Mononuclear cell (primary cell): ENCODE data around the gene TIAM2. TPM values are rescaled to one million over a fixed set of nuclear protein-coding genes. Genes with fewer than 3 reads are reported as not detected.
"Not testable (repeated sequence)": the region's sequence is repeated elsewhere in the genome, so short reads cannot be mapped to it uniquely, and the experiment has no call there.

Experiments used
- H3K27me3 ChIP-seq: 2 replicates; pipeline ENCODE4 v1.6.0; 2011; ENCODE audit warnings: low read length, control low read depth; ENCODE audit not compliant: insufficient read depth
- H3K4me1 ChIP-seq: 2 replicates; pipeline ENCODE4 v1.5.1; 2011; ENCODE audit warnings: mild to moderate bottlenecking, low read length, control low read depth; ENCODE audit not compliant: insufficient read depth
- H3K4me3 ChIP-seq: 2 replicates; pipeline ENCODE4 v1.5.1; 2011; ENCODE audit warnings: mild to moderate bottlenecking, low read length, moderate library complexity
- H3K9me3 ChIP-seq: 2 replicates; pipeline ENCODE4 v1.5.1; 2011; ENCODE audit warnings: low read depth, mild to moderate bottlenecking, control low read depth, low read length
- total RNA-seq: library from RNA; depleted of rRNA; stranded (reverse); fragments of >200 nt; gene quantifications from one replicate; pipeline ENCODE4 v1.2.3, GENCODE V29; 2012

TIAM2 gene
- total RNA-seq, 1 donor: 2.8 TPM

GRCh38 chr6:155264693-155265320, 269.7 kb downstream of the TIAM2 start:
- Histone ChIP-seq H3K4me3 (no peak overlapping the region), H3K4me1 (no peaks in the 10 kb centered on the region), H3K9me3 (no peaks in the 10 kb centered on the region), H3K27me3 (no peaks in the 10 kb centered on the region)

DNA sequence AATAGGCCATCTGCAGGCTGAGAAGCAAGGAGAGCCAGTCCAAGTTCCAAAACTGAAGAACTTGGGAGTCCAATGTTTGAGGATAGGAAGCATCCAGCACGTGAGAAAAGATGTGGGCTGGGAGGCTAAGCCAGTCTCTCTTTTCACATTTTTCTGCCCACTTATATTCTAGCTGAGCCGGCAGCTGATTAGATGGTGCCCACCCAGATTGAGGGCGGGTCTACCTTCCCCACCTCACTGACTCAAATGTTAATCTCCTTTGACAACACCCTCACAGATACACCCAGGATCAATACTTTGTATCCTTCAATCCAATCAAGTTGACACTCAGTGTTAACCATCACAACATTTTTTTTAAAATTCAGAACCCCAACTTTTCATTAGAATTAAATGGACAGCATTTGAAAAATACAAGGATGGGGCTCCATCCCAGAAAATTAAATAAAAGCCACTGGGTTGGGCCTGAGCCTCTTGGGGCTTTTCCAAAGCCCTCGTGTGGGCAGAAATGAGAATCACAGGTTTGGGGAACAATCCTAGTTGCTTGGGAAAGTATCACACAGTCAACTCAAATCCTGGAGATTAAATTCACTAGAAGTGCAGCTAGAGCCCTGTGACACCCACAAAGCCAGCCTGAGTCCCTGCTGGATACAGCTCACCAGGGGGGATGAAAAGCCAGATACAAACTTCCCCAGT, 270.9 kb downstream of the TIAM2 start:
- no peaks in the 10 kb centered on the region for H3K27me3 ChIP-seq
- no peaks in the 10 kb centered on the region for H3K9me3 ChIP-seq
- H3K4me1 ChIP-seq: no peaks in the 10 kb centered on the region
- H3K4me3 ChIP-seq: no peak overlapping the region

DNA sequence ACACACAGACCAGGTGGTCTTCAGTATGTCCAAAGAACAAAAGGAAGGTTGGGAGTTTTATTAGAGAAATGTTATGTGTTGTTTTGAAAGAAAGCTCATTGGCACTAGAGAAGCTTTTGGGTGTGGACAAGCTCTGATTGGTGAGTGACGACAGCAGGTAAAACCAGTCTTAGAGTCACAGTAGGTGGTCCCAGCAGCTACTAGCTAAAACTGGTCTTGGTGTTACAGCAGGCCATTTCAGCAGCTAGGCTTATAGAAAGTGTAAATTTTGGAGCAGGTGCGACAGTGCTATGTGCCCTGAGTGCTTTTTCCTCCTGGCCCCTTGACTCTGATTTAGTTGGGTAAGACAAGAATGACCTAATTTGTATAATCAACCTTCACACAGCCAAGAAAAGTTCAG, 272.3 kb downstream of the TIAM2 start:
- Histone ChIP-seq H3K27me3 (no peaks in the 10 kb centered on the region), H3K9me3 (no peaks in the 10 kb centered on the region), H3K4me3 (no peak overlapping the region), H3K4me1 (no peaks in the 10 kb centered on the region)

DNA sequence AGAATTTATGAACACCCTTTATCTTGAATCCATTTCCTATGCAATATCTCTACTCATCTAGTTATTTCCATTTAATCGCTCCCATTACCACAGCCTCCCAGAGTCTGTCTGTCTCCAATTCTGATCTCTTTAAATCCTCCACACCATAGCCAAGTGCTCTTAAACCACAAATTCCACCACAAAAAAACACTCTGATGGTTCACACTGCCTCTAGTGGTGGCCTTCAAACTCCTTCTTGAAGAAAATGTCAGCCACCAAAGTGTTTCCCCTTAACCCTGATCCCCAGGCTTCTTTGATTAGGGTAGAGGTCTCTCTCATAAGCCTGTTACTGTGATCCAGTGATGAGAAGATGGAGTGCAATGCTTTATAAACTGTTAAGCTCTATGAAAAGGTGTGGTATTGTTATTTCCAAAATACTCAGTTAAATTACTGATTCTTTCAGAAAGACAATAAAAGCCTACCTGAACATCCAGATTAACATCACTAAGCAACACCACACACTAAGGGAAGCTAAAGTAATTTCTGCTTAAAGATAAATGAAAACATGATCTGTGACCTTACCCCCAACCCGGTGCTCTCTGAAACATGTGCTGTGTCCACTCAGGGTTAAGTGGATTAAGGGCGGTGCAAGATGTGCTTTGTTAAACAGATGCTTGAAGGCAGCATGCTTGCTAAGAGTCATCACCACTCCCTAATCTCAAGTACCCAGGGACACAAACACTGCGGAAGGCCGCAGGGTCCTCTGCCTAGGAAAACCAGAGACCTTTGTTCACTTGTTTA, 273.2 kb downstream of the TIAM2 start:
- H3K9me3 ChIP-seq, H3K4me1 ChIP-seq, H3K27me3 ChIP-seq, H3K4me3 ChIP-seq: not testable (repeated sequence)

GRCh38 chr6:155269765-155270164, 274.6 kb downstream of the TIAM2 start:
- Histone ChIP-seq H3K4me1 (no peaks in the 10 kb centered on the region), H3K27me3 (no peaks in the 10 kb centered on the region), H3K4me3 (no peak overlapping the region), H3K9me3 (no peaks in the 10 kb centered on the region)

GRCh38 chr6:155270561-155271091, 275.5 kb downstream of the TIAM2 start:
- no peaks in the 10 kb centered on the region for H3K9me3 ChIP-seq
- no peaks in the 10 kb centered on the region for H3K27me3 ChIP-seq
- no peaks in the 10 kb centered on the region for H3K4me1 ChIP-seq
- H3K4me3 ChIP-seq: no peak overlapping the region

DNA sequence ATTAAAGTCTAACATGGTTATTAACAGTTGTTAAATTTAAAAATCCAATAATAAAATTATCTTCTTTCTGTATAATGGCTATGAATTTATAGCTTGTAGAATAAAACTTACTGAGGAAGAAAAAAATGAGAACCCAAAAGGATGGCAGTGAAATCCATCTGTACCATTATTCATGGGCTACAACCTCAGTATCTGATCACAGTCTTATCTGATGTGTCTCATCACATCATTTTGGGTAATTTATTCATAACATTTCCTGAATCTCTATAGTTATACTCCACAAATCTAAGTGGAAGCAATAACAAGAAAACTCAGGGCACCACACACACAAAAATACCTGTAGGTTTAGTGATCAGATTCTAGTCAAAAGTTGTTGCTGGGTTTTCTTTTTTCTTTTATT, 276.0 kb downstream of the TIAM2 start:
- H3K27me3 ChIP-seq: no peaks in the 10 kb centered on the region
- H3K9me3 ChIP-seq: no peaks in the 10 kb centered on the region

GRCh38 chr6:155272353-155273232, 277.5 kb downstream of the TIAM2 start:
- Histone ChIP-seq H3K4me1 (no peaks in the 10 kb centered on the region), H3K27me3 (no peaks in the 10 kb centered on the region), H3K9me3 (no peaks in the 10 kb centered on the region), H3K4me3 (no peak overlapping the region)

More for the DNA sequence above, 276.0 kb downstream of the TIAM2 start:
- H3K4me1 ChIP-seq: no peaks in the 10 kb centered on the region
- H3K4me3 ChIP-seq: no peak overlapping the region

DNA sequence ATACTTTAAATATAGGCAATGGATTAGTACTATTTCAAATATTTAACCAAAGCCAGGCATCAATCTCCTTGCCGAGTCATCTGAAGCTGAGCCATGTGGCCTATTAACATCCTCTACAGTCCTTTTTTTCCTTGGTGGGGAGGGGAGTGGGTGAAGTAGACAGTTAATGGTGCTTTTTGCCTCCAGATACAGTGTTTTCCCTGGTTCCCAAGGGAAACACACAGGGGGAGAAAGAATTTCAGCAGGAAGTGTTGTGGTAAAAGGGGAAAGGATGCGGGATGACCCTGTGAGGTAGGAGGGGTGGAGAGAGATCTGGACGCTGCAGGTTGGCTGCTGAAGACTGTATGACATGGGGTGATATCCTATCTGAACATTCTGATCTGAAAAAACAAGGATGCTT, 278.3 kb downstream of the TIAM2 start:
- Histone ChIP-seq H3K4me3 (no peak overlapping the region), H3K4me1 (no peaks in the 10 kb centered on the region), H3K9me3 (no peaks in the 10 kb centered on the region), H3K27me3 (no peaks in the 10 kb centered on the region)

GRCh38 chr6:155274106-155274505, 279.0 kb downstream of the TIAM2 start:
- Histone ChIP-seq H3K9me3 (no peaks in the 10 kb centered on the region), H3K4me1 (no peaks in the 10 kb centered on the region), H3K27me3 (no peaks in the 10 kb centered on the region), H3K4me3 (no peak overlapping the region)

GRCh38 chr6:155274533-155274932, 279.4 kb downstream of the TIAM2 start:
- Histone ChIP-seq H3K4me3 (no peak overlapping the region), H3K4me1 (no peaks in the 10 kb centered on the region), H3K9me3 (no peaks in the 10 kb centered on the region), H3K27me3 (no peaks in the 10 kb centered on the region)

- Histone ChIP-seq H3K27me3 (no peaks in the 10 kb centered on the region), H3K9me3 (no peaks in the 10 kb centered on the region), H3K4me3 (no peak overlapping the region), H3K4me1 (no peaks in the 10 kb centered on the region)
Observed at GRCh38 chr6:155275808-155276480, 280.8 kb downstream of the TIAM2 start.

DNA sequence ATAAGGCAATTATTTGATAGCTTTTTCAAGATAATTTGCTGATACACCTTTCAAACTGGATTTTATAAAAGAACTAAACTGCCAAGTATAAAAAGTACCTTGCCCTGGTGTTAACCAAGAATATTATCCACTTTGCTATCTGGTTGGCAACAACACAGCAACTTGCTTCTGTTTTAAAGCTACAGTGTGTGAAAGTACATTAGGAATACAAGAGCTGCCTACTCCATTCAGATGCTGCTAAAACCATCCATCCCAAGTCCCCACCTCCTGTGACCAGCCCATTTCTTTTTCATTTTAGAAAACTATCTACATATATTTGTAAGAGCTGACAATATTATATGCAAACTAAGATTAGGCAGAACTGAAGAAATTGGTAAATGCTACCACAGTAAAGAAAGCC, 281.5 kb downstream of the TIAM2 start:
- no peaks in the 10 kb centered on the region for H3K4me1 ChIP-seq
- no peaks in the 10 kb centered on the region for H3K27me3 ChIP-seq
- H3K9me3 ChIP-seq: no peaks in the 10 kb centered on the region
- no peak overlapping the region for H3K4me3 ChIP-seq

GRCh38 chr6:155278319-155279049, 283.4 kb downstream of the TIAM2 start:
- no peaks in the 10 kb centered on the region for H3K9me3 ChIP-seq
- no peaks in the 10 kb centered on the region for H3K4me1 ChIP-seq

More at GRCh38 chr6:155278319-155279049, 283.4 kb downstream of the TIAM2 start:
- H3K27me3 ChIP-seq: no peaks in the 10 kb centered on the region
- H3K4me3 ChIP-seq: no peak overlapping the region
